Ectodermal cell (in vitro differentiated cells): ENCODE measurements around the gene LTB4R2.

ENCODE experiments used
- H3K27ac ChIP-seq: 2 replicates; pipeline ENCODE4 v1.7.0; 2013; ENCODE audit warnings: mild to moderate bottlenecking, low read depth, low read length; ENCODE audit not compliant: insufficient read depth, poor library complexity, severe bottlenecking
- H3K27me3 ChIP-seq: 2 replicates; pipeline ENCODE4 v1.7.0; 2013; ENCODE audit warnings: mild to moderate bottlenecking, low read length; ENCODE audit not compliant: insufficient read depth, control insufficient read depth, poor library complexity, severe bottlenecking
- H3K36me3 ChIP-seq: one replicate; pipeline ENCODE4 v1.7.0; 2013; ENCODE audit warnings: low read length; ENCODE audit not compliant: control insufficient read depth, insufficient read depth
- H3K4me1 ChIP-seq: one replicate; pipeline ENCODE4 v1.7.0; 2013; ENCODE audit warnings: low read length; ENCODE audit not compliant: control insufficient read depth, insufficient read depth
- H3K4me3 ChIP-seq: 2 replicates; pipeline ENCODE4 v1.7.0; 2013; ENCODE audit warnings: low read depth, low read length, control low read depth; ENCODE audit not compliant: insufficient read depth
- H3K9me3 ChIP-seq: 2 replicates; pipeline ENCODE4 v1.7.0; 2013; ENCODE audit warnings: mild to moderate bottlenecking, low read length, moderate library complexity; ENCODE audit not compliant: control insufficient read depth
- WGBS, 2 experiments: methylation state at CpG; one replicate each; pipeline ENCODE4 v1.1.7; 2013; ENCODE audit warnings: missing lambda C conversion rate in 2 of 2; 5-methylcytosine and 5-hydroxymethylcytosine counted together

LTB4R2 gene

DNA sequence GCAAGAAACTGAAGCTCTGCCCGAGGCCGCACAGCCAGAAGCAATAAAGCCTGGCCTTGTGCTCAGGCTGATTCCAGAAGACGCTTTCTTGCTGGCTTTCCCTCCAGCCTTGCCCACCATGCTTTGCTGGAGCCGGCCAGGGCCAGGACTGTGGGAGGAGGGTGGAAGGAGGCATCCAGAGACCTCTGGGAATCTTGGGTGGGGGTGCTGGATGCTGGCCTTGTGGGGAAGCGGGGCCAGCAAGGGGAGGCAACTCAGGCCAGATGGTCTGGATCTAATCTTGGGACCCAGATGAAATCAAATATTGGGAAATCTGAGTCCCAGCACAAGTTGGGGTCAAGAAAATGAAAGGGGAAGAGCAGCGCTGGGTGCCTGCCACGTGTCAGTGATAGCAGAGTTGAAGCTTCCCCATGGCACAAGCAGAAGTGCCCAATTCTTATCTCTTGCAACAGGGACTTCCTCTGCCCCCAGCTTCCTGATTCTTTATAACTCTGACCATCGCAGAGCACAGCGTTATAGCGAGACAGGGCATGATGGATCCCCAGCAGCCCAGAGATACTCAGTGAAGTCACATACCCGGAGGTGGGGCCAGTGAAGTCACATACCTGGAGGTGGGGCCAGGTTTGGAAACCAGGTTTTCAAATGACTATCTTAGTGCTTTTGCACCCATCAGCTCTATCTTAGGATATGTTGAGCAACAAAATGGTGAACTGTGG is 32.2 kb upstream of the LTB4R2 start:
- no peaks in the 10 kb centered on the region for H3K27me3 ChIP-seq
- H3K36me3 ChIP-seq = no peaks in the 10 kb centered on the region
- no peak overlapping the region for H3K4me3 ChIP-seq
- no peaks in the 10 kb centered on the region for H3K4me1 ChIP-seq
- no peak overlapping the region for H3K27ac ChIP-seq
- H3K9me3 ChIP-seq = no peaks in the 10 kb centered on the region
- 92 to 95% methylated on average over 11 of the region's 11 CpGs for WGBS, 2 experiments

DNA sequence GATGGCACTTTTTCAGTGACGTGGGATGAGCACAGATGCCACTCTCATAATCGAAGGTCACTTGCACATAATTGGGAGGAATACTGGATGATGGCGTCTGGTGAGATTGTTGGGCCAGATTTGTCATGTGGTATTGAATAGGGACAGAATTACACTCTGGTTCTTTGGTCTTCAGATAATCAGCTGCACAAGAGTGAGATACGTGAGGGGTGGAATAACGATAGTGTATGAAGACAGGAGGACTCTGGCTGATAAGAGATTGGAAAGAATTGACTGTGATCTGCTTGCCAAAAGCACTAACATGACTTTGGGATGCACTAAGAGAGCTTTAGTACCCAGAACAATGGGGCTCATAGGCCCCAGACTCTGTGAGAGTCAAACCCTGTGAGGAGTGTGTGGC is 31.5 kb upstream of the LTB4R2 start:
- WGBS, 2 experiments = 95% methylated on average over 5 of the region's 5 CpGs
- H3K27ac ChIP-seq = no peak overlapping the region
- H3K4me3 ChIP-seq = no peak overlapping the region
- H3K9me3 ChIP-seq = no peaks in the 10 kb centered on the region
- no peaks in the 10 kb centered on the region for H3K36me3 ChIP-seq
- H3K4me1 ChIP-seq = no peaks in the 10 kb centered on the region
- H3K27me3 ChIP-seq = no peaks in the 10 kb centered on the region

DNA sequence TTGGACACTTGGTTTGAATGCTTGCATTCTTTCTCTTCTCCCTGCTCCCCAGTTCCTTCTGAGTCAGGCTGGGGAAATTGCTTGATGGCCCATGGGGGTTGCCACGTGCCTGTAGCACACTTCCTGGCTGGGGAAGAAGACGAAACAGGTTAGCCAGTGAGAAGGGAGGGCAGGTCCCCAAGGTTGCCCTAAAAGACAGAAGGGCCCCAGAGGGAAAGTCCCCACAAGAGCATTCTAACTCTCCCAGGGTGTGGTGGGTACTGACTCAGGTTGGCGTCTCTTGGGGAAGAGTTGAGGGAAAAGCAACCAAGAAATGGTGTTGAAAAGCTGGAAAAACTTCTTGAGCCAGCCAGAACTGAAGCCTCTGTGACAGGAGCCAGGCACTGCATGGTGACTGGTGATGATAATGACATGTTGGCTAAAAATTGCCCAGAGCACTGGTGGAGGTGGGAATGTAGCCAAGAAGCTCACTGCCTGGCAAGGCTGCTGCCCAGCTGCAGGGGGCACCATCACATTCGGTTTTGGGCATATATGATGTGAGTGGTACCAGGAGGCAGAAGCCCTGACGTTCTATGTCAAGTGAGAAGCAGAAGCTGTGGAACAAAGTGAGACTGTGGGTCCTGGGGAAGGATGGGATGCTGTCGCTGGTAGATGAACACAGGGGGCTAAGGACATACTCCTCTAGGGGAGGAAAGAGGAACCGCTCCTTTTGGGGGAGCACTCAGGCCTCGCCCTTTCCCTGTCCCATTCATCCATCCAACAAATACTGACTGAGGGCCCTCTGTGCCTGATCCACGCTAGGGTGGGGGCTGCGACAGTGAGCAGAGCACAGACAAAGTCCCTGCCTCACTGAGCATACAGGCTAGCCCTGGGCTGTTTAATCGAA is 30.4 kb upstream of the LTB4R2 start:
- WGBS, 2 experiments = 89 to 90% methylated on average over 11 of the region's 11 CpGs
- Histone ChIP-seq H3K4me3 (no peak overlapping the region), H3K27ac (no peak overlapping the region), H3K9me3 (no peaks in the 10 kb centered on the region), H3K36me3 (no peaks in the 10 kb centered on the region), H3K27me3 (no peaks in the 10 kb centered on the region), H3K4me1 (no peaks in the 10 kb centered on the region)

DNA sequence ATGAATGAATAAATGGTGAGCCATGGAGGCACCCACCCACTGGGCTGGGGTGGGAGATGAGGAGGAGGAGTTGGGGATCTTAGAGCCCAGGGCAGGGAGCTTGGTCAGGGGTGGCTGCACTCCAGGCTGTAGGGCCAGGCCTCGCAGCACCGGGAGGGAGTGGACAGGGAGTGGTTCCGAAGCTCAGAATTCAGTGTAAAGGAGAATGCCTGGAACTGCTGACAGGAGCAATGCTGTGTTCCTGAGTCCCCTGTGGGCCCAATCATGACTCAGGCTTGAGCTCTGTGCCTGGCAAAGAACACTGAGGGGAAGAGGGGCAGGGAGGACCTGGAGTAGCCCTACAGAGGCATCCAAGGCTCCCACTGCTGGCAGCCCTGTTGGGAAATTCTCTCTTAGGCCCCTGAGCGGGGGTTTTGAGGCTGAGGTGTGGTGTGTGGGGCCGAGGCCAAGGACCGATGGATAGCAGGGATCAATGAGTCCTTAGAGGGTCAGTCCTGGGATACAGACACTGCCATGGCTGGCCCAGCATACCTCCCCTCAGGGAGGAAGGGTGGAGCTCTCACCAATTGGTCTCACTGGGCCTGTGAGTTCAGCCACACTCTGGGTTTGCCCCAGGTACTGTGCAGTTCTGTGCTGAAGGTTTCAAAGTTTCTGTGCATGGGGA is 29.0 kb upstream of the LTB4R2 start:
- no peaks in the 10 kb centered on the region for H3K4me1 ChIP-seq
- 94% methylated on average over 6 of the region's 6 CpGs for WGBS, 2 experiments
- no peaks in the 10 kb centered on the region for H3K9me3 ChIP-seq
- no peaks in the 10 kb centered on the region for H3K36me3 ChIP-seq
- no peaks in the 10 kb centered on the region for H3K27me3 ChIP-seq
- H3K4me3 ChIP-seq = no peak overlapping the region
- no peak overlapping the region for H3K27ac ChIP-seq

DNA sequence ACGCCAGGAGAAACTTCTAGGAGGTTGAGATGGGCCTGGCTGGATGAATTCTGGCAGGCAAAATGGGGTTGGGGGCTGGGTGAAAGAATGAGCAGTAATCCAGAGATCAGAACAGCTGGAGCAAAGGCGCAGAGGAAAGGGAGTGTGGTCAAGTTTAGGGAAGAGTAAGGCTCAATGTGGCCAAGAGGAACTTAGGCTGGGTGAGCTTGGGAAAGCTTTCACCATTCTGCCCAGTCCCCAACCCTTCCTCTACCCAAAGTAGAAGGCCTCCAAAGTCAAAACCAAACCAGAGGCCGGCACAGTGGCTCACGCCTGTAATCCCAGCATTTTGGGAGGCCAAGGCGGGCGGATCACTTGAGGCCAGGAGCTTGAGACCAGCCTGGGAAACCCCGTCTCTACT is 28.3 kb upstream of the LTB4R2 start:
- 88 to 93% methylated on average over 7 of the region's 7 CpGs for WGBS, 2 experiments
- Histone ChIP-seq H3K4me1 (no peaks in the 10 kb centered on the region), H3K27me3 (no peaks in the 10 kb centered on the region), H3K27ac (no peak overlapping the region), H3K36me3 (no peaks in the 10 kb centered on the region), H3K4me3 (no peak overlapping the region), H3K9me3 (no peaks in the 10 kb centered on the region)

DNA sequence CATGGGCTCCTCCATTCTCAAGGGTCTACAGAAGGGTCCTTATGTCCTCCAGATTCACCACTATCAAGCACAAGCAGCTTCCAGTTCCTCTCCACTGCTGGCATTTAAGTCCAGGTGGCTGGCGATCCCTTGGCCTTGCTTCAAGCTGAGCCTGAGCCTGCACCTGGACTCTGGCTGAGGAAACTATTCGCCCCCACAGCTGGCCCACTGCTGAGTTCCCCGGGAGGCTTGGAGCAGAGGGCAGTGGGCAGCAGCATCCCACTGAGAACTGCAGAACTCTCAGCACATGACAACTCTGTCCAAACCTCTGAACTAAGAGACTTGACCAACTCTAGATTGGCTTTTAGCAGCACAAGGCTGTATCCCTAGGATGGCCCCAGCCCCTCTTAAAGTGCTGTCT is 27.2 kb upstream of the LTB4R2 start:
- H3K4me3 ChIP-seq = no peak overlapping the region
- H3K9me3 ChIP-seq = no peaks in the 10 kb centered on the region

DNA sequence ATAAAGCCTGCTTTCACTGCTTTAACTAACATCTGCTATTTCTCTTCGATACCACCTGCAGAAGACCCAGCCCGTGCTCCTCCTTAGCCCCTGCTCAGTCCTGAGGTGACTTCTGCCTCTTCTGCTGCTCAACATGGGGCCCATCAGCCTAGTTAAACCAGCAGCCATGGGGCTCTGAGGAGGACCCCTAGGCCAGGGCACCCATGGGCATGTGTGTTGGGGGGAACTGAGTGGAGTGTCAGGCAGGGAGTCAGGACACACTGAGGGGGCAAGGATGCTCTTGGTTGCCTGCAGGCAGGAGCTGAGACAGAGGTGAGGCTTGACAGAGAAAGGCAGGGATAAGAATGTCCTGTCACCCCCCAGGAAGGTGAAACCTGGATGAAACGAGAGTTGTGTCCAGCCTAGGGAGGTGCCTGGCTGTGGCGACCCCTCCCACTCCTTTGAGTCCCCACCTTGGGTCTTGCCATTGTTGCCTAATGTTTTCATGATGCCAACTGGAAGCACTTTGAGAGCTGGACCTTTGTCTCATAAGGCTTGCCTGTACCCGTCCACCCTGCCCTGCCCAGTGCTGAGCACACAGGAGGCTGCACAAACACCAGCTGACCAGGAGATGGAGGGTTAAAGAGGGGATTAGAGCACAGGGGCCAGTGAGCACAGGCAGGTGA is 26.0 kb upstream of the LTB4R2 start:
- 89 to 90% methylated on average over 5 of the region's 5 CpGs for WGBS, 2 experiments
- Histone ChIP-seq H3K4me3 (no peak overlapping the region), H3K27ac (no peak overlapping the region), H3K4me1 (no peaks in the 10 kb centered on the region), H3K9me3 (no peaks in the 10 kb centered on the region), H3K27me3 (no peaks in the 10 kb centered on the region), H3K36me3 (no peaks in the 10 kb centered on the region)

More for the DNA sequence above, 27.2 kb upstream of the LTB4R2 start:
- 85% methylated on average over 3 of the region's 3 CpGs for WGBS, 2 experiments
- H3K27ac ChIP-seq = no peak overlapping the region
- H3K27me3 ChIP-seq = no peaks in the 10 kb centered on the region
- no peaks in the 10 kb centered on the region for H3K36me3 ChIP-seq
- no peaks in the 10 kb centered on the region for H3K4me1 ChIP-seq

DNA sequence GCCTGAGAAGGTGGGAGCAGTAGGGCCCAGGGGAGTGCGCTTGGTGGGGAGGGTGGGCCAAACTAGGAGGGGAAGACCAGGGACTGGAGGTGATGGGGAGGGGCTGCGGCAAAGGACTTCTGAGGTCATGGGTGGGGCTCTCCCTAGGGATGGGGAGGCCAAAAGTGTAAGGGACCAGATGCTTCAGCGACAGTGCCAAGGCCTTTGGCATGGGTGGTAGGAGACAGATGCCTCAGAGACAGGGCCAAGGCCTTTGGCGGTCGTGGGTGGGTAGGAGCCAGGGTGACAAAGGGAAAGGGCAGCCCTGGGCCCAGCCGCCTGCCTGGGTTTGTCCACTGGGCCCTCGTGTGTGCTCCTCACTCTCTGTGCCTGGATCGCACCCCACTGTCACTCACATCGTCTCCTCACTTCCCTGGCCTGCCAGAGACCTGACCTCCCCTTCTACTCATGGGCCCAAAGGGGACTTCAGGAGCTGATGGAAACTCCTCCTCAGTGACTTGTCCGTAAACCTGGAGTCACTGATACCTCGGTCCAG is 25.4 kb upstream of the LTB4R2 start:
- WGBS, 2 experiments = 82 to 83% methylated on average over 11 of the region's 11 CpGs
- Histone ChIP-seq H3K4me1 (no peaks in the 10 kb centered on the region), H3K27me3 (no peaks in the 10 kb centered on the region), H3K36me3 (no peaks in the 10 kb centered on the region), H3K9me3 (no peaks in the 10 kb centered on the region), H3K27ac (no peak overlapping the region), H3K4me3 (no peak overlapping the region)

DNA sequence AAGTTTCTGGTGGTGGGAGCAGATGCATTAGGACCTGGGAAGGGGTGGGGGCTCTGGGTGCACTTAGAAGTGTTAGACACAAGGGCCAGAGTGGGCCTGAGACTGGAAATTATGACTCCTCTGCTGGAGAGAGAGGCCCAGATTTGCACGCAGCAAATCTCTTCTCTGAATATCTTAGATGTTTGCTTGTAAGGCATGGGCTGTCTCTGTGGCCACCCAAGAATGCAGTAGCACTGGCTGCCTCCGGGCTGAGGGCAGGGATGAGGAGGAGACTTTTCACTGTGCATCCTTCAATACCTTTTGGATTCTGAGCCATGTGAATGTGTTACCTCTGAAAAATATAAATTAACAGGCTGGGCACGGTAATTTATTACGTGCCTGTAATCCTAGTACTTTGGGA is 24.6 kb upstream of the LTB4R2 start:
- no peak overlapping the region for H3K27ac ChIP-seq
- no peaks in the 10 kb centered on the region for H3K36me3 ChIP-seq
- no peak overlapping the region for H3K4me3 ChIP-seq
- no peaks in the 10 kb centered on the region for H3K27me3 ChIP-seq
- H3K9me3 ChIP-seq = no peaks in the 10 kb centered on the region
- WGBS, 2 experiments = 92 to 95% methylated on average over 4 of the region's 4 CpGs
- H3K4me1 ChIP-seq = no peaks in the 10 kb centered on the region
